MCF 10A (cell line): ENCODE measurements around the gene RNPEP. TPM values are rescaled to one million over a fixed set of nuclear protein-coding genes. Genes with fewer than 3 reads are reported as not detected.

Source experiments
- microRNA-seq: library from miRNA; unstranded; fragments of <30 nt; microRNA quantifications from one replicate; pipeline ENCODE4 v1.2.0, GENCODE V29; 2022
- total RNA-seq: library from RNA; stranded (reverse); gene quantifications from 2 replicates; pipeline ENCODE4 v1.2.3, GENCODE V29; 2022

The RNPEP gene
- total RNA-seq, 1 experiment from 2014 or later, result 155 TPM

Small RNA genes lying within 50 kb of the gene (microRNA-seq; reads per million reads assigned to microRNA genes)
- gene MIR6740, result 0.40 reads per million

Other genes with a start within 250 kb of the RNPEP start
- gene IPO9, start 153.5 kb upstream of the RNPEP start, total RNA-seq, result 112 and 117 TPM in 2 replicates
- gene SHISA4, start 93.8 kb upstream of the RNPEP start, total RNA-seq, result 7.6 and 20.9 TPM in 2 replicates
- not detected in 2 replicates for gene LMOD1, start 36.1 kb upstream of the RNPEP start, total RNA-seq
- gene TIMM17A, start 27.1 kb upstream of the RNPEP start, total RNA-seq, result 157 and 171 TPM in 2 replicates
- gene ELF3, start 27.9 kb downstream of the RNPEP start, total RNA-seq, result 0.10 and 0.33 TPM in 2 replicates
- not detected in 2 replicates for gene GPR37L1, start 140.3 kb downstream of the RNPEP start, total RNA-seq
- gene ARL8A, start 162.1 kb downstream of the RNPEP start, total RNA-seq, result 94.8 and 126 TPM in 2 replicates
- not detected in 2 replicates for gene PTPN7, start 178.0 kb downstream of the RNPEP start, total RNA-seq
- 0.32 and 0.56 TPM in 2 replicates for gene LGR6, start 211.2 kb downstream of the RNPEP start, total RNA-seq